GM19240 (cell line): ENCODE measurements around the gene RSRC2.
"Not testable (repeated sequence)": the region's sequence is repeated elsewhere in the genome, so short reads cannot be mapped to it uniquely, and the experiment has no call there.

Experiments
- DNase-seq: peaks from one replicate; pipeline ENCODE4 v3.0.0; 2011; ENCODE audit warnings: low spot score; ENCODE audit not compliant: insufficient read length

RSRC2 gene, protein sequence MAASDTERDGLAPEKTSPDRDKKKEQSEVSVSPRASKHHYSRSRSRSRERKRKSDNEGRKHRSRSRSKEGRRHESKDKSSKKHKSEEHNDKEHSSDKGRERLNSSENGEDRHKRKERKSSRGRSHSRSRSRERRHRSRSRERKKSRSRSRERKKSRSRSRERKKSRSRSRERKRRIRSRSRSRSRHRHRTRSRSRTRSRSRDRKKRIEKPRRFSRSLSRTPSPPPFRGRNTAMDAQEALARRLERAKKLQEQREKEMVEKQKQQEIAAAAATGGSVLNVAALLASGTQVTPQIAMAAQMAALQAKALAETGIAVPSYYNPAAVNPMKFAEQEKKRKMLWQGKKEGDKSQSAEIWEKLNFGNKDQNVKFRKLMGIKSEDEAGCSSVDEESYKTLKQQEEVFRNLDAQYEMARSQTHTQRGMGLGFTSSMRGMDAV

DNA sequence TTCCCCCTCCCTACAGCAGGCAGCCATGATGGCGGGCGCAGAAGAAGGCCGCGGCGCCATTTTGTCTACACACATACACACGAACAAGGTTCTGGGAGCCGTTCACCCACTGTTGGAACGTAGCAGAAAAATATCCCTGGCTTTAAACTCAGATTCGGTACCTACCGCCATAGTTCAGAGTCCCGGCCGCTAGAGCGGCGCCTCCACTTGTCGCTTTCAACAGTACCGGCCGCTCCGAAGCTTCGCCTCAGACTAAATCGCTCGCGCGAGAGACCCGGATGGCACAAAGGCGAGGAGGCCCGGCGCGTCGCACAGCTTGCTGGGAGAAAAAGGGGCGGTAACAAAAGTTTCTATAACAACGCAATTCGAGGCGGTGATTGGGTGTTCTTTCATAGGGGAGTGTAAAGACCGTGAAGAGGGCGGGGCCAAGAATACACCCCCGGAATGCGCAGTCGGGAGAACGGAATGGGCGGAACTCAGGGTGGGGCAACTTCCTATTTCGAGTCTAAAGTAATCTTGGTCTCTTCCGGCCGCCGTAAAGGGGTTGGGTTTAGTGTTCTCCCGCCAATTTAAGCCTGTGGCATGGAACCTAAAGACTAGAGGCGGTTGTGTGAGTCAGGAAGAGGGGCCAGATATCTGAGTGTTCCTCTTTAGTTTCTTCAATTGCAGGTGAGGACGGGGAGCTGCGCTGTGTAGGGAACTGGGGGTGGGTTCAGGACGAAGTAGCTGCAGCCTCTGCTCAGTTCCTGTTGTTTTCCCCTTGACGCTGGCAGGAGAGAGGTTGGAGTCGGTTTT, at the start of gene RSRC2, which contains the start of gene KNTC1:
Gene RSRC2 (minus strand): TSS at position 254 of the 795 bp plus-strand sequence. CDS start 83 bp downstream, at position 171.
Gene KNTC1 (plus strand): TSS at position 567 of the 795 bp plus-strand sequence. CDS start 2,815 bp downstream, outside the sequence.
- peak; percentile 71 for DNase-seq

DNA sequence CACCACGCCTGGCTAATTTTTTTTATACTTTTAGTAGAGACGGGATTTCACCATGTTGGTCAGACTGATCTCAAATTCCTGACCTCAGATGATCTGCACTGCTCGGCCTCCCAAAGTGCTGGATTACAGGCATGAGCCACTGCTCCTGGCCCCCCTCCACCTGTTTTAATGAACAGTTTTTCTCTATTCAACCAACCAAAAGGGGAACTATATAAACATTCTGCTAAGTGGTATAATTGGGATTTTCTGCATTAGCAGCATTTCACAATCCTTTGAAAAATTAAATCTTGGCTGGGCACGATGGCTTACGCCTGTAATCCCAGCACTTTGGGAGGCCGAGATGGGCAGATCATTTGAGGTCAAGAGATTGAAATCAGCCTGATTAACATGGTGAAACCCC, 45.1 kb upstream of the RSRC2 start:
- DNase-seq, result no peak

DNA sequence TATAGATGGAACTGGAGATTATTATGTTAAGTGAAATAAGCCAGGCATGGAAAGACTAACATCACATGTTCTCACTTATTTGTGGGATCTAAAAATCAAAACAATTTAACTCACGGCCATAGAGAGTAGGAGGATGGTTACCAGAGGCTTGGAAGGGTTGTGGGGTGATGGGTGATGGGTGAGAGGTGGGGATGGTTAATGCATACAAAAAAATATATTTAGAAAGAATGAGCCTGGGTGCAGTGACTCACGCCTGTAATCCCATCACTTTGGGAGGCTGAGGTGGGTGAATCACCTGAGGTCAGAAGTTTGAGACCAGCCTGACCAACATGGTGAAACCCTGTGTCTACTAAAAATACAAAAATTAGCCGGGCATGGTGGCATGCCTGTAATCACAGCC, 43.3 kb upstream of the RSRC2 start:
- not testable (repeated sequence) for DNase-seq

DNA sequence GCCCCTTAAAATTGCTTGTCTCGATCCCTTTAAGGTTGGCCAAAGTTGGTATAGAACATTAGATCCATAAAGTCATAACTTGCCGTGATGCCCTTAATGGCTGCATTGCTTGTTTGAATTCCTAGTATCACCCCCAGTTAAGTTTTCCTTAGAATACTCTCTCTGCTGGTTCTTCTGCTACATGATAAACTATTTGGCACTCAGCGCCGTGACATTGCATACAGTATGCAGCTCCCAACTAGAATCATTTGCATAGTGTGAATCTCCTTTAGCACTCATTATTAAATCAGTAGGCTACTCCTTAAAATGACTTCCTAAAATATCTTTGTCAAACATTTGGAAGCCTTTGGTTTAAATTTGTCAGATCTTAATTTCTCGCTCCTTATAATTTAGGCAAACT, 42.6 kb upstream of the RSRC2 start:
- DNase-seq, result no peak

DNA sequence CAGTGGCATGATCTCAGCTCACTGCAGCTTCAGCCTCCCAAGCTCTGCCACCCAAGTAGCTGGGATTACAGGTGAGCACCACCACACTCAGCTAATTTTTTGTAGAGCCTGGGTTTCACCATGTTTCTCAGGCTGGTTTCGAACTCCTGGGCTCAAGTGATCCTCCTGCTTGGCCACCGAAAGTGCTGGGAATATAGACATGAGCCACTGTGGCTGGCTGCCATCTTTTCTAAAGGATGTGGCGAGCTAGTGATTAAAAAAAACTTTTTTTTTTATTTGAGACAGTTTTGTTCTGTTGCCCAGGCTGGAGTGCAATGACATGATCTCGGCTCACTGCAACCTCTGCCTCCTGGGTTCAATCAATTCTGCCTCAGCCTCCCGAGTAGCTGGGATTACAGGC, 40.1 kb upstream of the RSRC2 start:
- not testable (repeated sequence) for DNase-seq

DNA sequence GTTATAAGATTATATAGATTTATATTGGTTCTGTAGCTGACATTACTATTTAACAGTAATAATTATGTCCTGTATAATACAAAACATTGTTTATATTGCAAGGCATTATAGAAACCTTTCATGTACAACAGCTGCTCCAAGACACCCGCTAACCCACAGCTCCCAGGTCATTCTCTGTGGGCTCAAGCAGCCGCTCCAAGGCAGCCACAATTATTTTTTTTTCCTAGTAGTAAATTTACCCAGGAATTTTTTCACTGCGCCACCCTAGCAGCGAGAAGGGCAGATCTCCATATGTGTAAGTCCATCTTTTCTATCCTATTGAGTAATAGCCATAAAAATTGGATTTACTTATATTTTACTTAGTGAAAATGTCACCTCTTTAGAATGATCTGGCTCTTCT, 36.6 kb upstream of the RSRC2 start:
- no peak for DNase-seq

DNA sequence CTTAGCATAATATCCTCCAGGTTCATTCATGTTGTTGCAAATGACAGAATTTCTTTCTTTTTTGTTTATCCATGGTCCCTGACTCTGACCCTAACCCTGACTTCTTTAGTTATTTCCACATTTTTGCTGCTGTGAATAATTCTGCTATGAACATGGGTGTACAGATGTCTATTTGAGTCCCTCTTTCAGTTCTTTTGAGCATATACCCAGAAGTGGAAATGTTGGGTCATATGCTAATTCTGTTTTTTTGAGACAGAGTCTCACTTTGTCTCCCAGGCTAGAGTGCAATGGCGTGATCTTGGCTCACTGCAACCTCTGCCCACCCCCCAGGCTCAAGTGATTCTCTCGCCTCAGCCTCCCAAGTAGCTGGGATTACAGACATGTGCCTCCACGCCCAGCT, 33.4 kb upstream of the RSRC2 start:
- no peak for DNase-seq

DNA sequence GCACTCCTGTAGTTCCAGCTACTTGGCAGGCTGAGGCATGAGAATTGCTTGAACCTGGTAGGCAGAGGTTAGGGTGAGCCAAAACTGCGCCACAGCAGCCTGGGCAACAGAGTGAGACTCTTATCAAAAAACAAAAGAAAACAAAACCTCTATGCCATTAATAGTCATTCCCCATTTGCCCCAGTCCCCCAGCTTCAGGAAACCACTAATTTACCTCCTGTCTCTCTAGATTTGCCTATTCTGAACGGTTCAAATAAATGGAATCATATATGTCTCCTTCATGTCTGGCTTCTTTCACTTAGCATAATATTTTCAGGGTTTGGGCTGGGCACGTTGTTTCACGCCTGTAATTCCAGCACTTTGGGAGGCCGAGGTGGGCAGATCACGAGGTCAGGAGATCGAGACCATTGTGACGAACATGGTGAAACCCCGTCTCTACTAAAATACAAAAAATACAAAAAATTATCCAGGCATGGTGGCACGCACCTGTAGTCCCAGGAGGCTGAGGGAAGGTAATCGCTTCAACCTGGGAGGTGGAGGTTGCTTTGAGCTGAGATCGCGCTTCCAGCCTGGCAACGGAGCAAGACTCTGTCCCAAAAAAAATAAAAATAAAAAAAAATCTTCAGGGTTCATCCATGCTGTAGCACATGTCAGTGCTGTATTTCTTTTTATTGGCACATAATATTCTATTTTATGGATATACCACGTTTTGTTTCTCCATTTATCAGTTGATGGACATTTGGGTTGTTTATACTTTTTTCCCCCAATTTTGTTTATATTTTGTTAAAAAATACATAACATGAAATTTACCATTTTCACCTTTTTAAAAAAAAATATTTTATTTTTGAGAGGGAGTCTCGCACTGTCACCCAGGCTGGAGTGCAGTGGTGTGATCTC, 32.3 kb upstream of the RSRC2 start:
- DNase-seq, result no peak

DNA sequence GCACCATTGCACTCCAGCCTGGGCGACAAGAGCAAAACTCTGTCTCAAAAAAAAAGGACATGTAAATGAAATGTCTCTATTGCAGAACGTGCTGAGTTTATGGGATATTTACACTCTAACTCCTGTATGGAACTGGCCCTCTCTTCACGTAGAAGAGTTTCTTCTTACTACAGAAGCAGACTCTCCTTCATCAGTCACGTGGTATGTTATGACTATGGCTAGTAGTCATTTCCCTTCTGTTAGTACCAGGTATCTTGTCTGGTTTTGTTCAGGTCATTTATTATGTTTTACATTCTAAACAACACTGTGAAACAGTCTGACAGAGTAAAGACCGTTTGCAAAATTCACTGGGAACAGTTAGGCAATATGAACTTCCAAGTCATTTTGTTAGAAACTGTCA, 20.6 kb upstream of the RSRC2 start:
- no peak for DNase-seq

DNA sequence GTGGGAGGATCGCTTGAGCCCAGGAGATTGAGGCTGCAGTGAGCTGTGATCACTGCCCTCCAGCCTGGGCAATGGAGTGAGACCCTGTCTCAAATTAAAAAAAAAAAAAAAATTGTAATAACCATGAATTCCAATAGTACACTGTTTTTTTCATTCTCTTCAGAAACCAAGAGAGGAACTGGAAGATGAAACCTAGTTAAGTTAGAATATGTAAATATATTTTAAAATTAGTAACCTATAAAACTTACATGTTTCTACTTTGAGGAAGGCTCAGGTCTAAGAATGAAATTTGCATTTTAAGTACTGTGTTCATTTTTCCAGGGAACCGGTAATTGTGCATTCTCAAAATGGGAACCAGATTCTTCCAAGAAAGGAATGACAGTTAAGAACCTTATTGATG, 19.1 kb upstream of the RSRC2 start:
- no peak for DNase-seq

DNA sequence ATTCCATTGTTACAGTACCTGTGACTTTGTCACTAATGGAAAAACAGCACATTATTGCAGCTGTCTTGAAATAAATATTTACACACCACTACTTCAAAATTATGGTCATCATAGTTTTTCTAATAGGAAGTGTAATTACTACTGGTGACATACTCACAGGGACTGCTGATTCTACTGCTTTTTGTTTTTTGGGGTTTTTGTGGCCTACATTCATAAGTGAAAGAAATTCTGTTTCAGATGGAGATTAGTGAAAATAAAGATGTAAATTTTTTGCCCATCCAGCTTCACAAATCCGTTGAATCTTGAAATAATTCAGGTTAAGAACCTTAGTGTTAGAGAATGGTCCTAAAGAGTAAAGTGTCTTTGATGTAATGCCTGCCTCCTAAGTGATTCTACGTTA, 17.8 kb upstream of the RSRC2 start:
- no peak for DNase-seq

DNA sequence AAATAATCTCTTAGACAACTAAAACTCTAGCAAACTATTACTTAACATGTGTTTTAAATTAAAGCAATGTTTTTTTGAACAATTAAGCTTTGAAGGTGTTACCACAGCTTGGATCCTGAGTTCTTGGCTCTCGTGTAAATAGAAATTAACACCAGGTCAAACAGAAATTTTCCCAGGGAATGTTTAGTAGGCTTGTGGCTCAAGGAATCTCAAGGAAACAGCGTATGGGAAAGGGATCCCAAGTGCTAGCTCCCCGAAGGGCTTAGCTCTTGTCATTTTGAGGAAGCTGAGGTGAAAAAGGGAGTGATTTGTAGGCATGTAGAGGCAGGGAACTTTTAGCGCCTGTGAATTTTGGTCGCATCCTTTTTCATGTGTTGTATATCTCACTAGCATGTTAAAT, 11.8 kb upstream of the RSRC2 start:
- no peak for DNase-seq

DNA sequence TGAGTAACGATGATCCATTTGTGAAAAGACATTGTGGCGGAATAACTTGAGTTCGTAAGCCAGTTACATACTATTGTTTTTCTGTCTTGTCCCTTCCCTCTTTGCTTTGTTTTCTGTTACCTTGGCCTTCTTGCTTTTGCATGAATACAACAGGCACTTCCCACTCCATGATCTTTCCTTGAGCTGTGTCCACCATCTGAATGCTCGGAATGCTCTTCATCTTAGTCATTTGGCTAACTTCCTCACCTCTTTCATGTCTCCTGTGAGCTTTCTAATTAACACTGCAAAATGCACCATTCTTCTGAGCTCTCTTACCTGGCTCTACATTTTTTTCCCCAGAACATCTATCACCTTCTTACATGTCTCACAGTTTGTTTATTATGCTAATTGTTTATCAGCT, 10.3 kb upstream of the RSRC2 start:
- no peak for DNase-seq

DNA sequence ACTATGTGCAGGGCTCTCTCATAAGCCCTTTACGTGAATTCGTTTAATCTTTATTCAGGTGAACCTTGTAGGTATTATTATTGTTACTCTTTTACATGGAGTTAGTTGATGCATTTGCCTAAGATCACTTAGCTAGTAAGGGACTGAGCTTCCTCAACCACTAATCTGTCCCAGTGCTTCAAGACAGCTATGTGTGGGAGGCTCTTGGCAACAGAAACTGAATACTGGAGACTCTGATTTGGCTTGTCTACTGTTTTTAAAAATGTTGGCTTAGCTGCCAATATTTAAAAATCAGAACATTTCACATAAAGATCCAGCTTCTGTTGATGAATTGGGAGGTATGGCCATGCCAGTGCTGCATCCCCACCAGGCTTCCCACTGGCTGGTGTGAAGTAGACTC, 7.1 kb upstream of the RSRC2 start:
- no peak for DNase-seq

DNA sequence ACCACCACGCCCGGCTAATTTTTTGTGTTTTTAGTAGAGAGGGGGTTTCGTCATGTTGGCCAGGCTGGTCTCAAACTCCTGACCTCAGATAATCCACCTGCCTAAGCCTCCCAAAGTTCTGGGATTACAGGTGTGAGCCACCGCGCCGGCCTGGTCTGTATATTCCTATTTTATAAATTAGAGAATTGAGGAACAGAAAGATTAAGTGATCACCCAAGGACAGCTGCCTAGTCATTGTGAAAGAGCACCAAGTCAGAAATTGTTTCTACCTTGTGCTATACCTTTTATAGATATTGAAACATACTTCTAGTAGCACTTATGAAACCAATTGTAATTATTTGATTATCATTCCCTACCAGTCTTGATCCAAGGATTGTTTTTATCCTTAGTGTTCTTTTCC, 2.3 kb upstream of the RSRC2 start:
- DNase-seq, result no peak

DNA sequence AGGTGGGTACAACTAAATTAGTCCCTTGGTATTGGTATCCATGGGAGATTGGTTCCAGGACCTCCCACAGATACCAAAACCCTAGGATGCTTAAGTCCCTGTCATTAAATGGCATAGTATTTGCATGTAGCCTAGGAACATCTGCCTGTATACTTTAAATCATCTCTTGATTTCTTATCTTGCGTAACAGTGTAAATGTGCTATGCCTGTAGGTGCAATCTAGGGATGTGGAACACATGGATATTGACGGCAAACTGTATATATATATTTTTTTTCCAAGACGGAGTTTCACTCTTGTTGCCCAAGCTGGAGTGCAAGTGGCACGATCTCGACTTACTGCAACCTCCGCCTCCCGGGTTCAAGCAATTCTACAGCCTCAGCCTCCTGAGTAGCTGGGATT, 1.8 kb upstream of the RSRC2 start:
- no peak for DNase-seq

DNA sequence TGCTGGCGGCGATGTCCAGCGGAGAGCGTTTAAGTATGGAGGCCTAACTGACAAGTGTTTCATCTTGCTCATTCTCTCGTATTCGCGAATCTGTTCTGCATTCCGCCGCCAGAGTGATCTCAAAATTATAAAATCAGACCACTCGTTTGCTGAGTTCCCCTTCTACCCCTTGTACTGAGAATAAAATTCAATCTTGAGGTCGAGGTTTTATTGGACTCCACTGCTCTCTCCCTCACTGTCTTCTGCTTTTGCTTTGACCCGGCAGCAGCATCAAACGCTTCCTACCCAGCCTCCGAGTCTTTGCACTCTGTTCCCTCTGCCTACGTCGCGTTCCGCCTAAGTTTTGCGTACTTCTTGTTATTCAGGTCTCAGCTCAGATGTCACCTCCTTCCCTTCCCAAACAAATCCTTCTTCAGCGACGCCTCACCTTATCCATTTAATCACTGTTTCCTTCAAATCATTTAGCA, 775 bp upstream of the RSRC2 start:
- no peak for DNase-seq

DNA sequence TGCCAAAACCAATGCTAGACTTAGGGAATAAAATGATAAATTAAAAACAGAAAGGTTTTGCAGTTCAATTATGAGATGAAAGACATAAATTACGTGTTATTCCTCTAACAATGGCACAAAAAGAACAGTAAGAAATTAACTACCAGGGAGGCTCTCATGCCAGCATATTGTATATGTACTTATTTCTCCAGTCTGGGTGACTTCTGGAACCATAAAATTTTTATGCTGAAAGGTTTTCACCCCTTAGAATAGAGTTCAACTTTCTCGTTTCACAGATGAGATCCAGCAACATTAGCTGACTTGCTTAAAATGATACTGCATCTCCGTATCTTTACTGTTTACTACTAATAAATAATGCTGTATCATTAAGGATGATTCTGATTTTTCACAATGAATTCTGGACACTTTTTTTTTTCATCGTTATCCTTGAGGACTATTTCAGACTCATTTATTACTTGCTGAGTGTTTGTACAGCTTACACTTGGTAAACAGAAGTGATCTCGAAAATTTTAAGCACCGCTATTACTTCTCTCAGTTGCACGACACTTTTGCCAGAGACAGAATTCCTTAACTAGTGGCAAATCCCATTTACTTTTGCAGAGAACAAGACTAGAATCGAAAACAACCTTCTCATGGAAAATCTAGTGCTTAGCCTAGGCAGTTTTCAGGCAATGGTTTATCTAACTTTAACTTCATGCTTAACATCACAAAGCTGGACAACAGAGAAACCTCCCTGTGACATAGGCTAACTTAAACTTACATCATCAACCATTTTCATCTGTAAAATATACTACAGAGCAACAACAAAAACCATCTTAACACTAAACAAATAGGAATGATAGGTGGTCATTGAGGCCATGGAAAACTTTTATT, 2.7 kb downstream of the RSRC2 start:
- DNase-seq, result no peak

DNA sequence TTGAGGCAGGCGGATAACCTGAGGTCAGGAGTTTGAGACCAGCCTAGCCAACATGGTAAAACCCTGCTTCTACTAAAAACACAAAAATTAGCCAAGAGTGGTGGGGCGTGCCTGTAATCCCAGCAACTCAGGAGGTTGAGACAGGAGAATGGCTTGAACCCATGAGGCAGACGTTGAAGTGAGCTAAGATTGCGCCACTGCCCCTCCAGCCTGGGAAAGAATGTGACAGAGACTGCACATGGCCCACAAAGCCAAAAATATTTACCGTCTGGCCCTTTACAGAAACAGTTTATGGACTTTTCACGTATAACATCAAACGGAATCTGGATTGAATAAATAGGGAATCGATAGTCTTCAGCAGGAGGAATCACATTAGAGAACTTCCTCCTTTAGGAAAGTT, 3.5 kb downstream of the RSRC2 start:
- DNase-seq, result no peak

DNA sequence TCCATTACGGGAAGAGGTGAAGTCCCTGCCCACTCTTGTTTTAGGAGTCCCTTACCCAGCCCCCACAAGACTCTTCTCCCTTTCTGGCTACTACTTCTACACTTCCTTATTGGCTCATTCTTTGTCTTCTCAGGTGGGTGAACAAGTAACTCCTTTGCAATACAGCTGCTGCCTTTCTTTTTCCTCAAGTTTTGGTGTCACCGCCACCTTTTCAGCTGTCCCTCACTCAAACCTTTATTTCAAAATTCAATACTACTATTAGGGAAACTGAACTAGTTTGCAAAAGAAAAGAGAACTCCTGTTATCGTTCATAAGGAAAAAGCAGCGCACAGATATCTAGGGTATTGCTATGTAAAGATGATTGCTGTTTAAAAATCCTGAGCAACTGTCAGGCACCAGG, 6.1 kb downstream of the RSRC2 start:
- no peak for DNase-seq
